Breast epithelium (tissue), 4 donors: ENCODE data around the gene USP6NL. TPM values are rescaled to one million over a fixed set of nuclear protein-coding genes. Genes with fewer than 3 reads are reported as not detected.

ENCODE experiments used
- DNase-seq, 2 donors: peaks; one replicate each; pipeline ENCODE4 v3.0.0-alpha.2; 2019; ENCODE audit warnings: low spot score in 2 of 2
- H3K27ac ChIP-seq, 2 donors: fragments of 200-600 bp; sonication (generic) in 1 of 2; one replicate each; pipeline ENCODE4 v1.5.1; 2016 to 2019; ENCODE audit warnings: mild to moderate bottlenecking in 1 of 2
- H3K27me3 ChIP-seq, 2 donors: fragments of 200-600 bp; sonication (generic) in 1 of 2; one replicate each; pipeline versions ENCODE4 v1.5.1 to v1.6.0; 2017 to 2019; ENCODE audit warnings: control low read depth in 1 of 2, mild to moderate bottlenecking in 1 of 2
- H3K36me3 ChIP-seq: fragments of 200-600 bp; one replicate; pipeline ENCODE4 v1.5.1; 2019
- H3K4me1 ChIP-seq, 2 donors: fragments of 200-600 bp; sonication (generic); one replicate each; pipeline ENCODE4 v1.5.1; 2016 to 2019; ENCODE audit warnings: control low read depth in 1 of 2
- H3K4me3 ChIP-seq, 3 donors: fragments of 200-600 bp; sonication (generic); 1 replicate in 2 of 3; 2 replicates in 1 of 3; pipeline ENCODE4 v1.5.1; 2016 to 2019; ENCODE audit warnings: mild to moderate bottlenecking in 3 of 3, moderate library complexity in 2 of 3
- H3K9me3 ChIP-seq, 2 donors: fragments of 200-600 bp; sonication (generic) in 1 of 2; one replicate each; pipeline ENCODE4 v1.5.1; 2016 to 2019; ENCODE audit warnings: control low read depth in 1 of 2
- CTCF ChIP-seq, 3 donors: fragments of 450-650 bp; IDR thresholded peaks; one replicate each; pipeline ENCODE4 v1.5.1; 2016 to 2017; ENCODE audit warnings: antibody characterized with exemption in 3 of 3, mild to moderate bottlenecking in 3 of 3, moderate library complexity in 3 of 3
- POLR2A ChIP-seq: fragments of 450-650 bp; IDR thresholded peaks from one replicate; pipeline ENCODE4 v1.6.1; 2016; ENCODE audit warnings: antibody characterized with exemption, mild to moderate bottlenecking, moderate library complexity
- POLR2AphosphoS5 ChIP-seq, 3 donors: sonication (generic); formaldehyde crosslinking; IDR thresholded peaks; one replicate each; pipeline ENCODE4 v1.6.1; 2017; ENCODE audit warnings: antibody characterized with exemption in 3 of 3
- intact Hi-C: fragments of 100-400 bp; cut with DNase I; formaldehyde crosslinking; loops from one replicate; pipeline ENCODE4 v1.15.1; 2023; ENCODE audit warnings: low total_unique reads
- total RNA-seq, 3 donors: library from RNA; depleted of rRNA; stranded (reverse); fragments of >200 nt; gene quantifications; one replicate each; pipeline ENCODE4 v1.1.0, GENCODE V29; 2016

The USP6NL gene
- total RNA-seq, 3 donors from 2014 or later, result 13.8 to 28.7 (median 19.7) TPM

GRCh38 chr10:11435581-11435981, 175.9 kb downstream of the USP6NL start:
- intact Hi-C loops, result no loop called here
- DNase-seq, result no peak
- Histone ChIP-seq H3K4me3 (no peak overlapping the region), H3K27ac (no peak overlapping the region), H3K36me3 (no peaks in the 10 kb centered on the region), H3K9me3 (peaks cover 3 to 5% of the 10 kb centered on the region in 2 donors), H3K4me1 (no peaks in the 10 kb centered on the region), H3K27me3 (no peaks in the 10 kb centered on the region)
- no peak for TF ChIP-seq POLR2AphosphoS5 (IDR thresholded peaks at IDR 0.05)
- TF ChIP-seq POLR2A, result no peak
- no peak for TF ChIP-seq CTCF (IDR thresholded peaks at IDR 0.05)

GRCh38 chr10:11434324-11434723, 177.1 kb downstream of the USP6NL start:
- Histone ChIP-seq H3K36me3 (no peaks in the 10 kb centered on the region), H3K4me3 (no peak overlapping the region), H3K4me1 (no peaks in the 10 kb centered on the region), H3K27me3 (no peaks in the 10 kb centered on the region), H3K27ac (no peak overlapping the region), H3K9me3 (peaks cover 11% of the 10 kb centered on the region in 2 donors)
- intact Hi-C loops, result no loop called here
- no peak for DNase-seq
- TF ChIP-seq CTCF (IDR thresholded peaks at IDR 0.05) (no peak), POLR2A (no peak), POLR2AphosphoS5 (IDR thresholded peaks at IDR 0.05) (no peak)

GRCh38 chr10:11433657-11434056, 177.8 kb downstream of the USP6NL start:
- intact Hi-C loops, result no loop called here
- TF ChIP-seq POLR2A, result no peak
- TF ChIP-seq CTCF (IDR thresholded peaks at IDR 0.05), result no peak
- TF ChIP-seq POLR2AphosphoS5 (IDR thresholded peaks at IDR 0.05), result no peak
- H3K36me3 ChIP-seq, result no peaks in the 10 kb centered on the region

GRCh38 chr10:11431216-11431555, 180.3 kb downstream of the USP6NL start:
- Histone ChIP-seq H3K36me3 (no peaks in the 10 kb centered on the region), H3K9me3 (peaks cover 13 to 14% of the 10 kb centered on the region in 2 donors), H3K27ac (no peak overlapping the region), H3K27me3 (no peaks in the 10 kb centered on the region), H3K4me1 (no peaks in the 10 kb centered on the region), H3K4me3 (no peak overlapping the region)
- intact Hi-C loops, result no loop called here
- TF ChIP-seq POLR2A, result no peak
- TF ChIP-seq POLR2AphosphoS5 (IDR thresholded peaks at IDR 0.05), result no peak
- TF ChIP-seq CTCF (IDR thresholded peaks at IDR 0.05), result no peak
- DNase-seq, result no peak

More at GRCh38 chr10:11433657-11434056, 177.8 kb downstream of the USP6NL start:
- peaks cover 13 to 14% of the 10 kb centered on the region in 2 donors for H3K9me3 ChIP-seq
- no peak overlapping the region for H3K27ac ChIP-seq
- no peak overlapping the region for H3K4me3 ChIP-seq
- no peak for DNase-seq
- H3K27me3 ChIP-seq, result no peaks in the 10 kb centered on the region
- no peaks in the 10 kb centered on the region for H3K4me1 ChIP-seq

- H3K27me3 ChIP-seq, result no peaks in the 10 kb centered on the region
- no peak for TF ChIP-seq POLR2AphosphoS5 (IDR thresholded peaks at IDR 0.05)
- TF ChIP-seq CTCF (IDR thresholded peaks at IDR 0.05), result no peak
- TF ChIP-seq POLR2A, result no peak
- H3K4me3 ChIP-seq, result no peak overlapping the region
- no peaks in the 10 kb centered on the region for H3K4me1 ChIP-seq
- H3K9me3 ChIP-seq, result peaks cover 13 to 14% of the 10 kb centered on the region in 2 donors
- intact Hi-C loops, result no loop called here
- no peaks in the 10 kb centered on the region for H3K36me3 ChIP-seq
- no peak overlapping the region for H3K27ac ChIP-seq
- no peak for DNase-seq
Observed at GRCh38 chr10:11430421-11431215, 180.8 kb downstream of the USP6NL start.
